Tibial artery (tissue), 4 donors: ENCODE data around the gene MED12L.
"Not testable (repeated sequence)": the region's sequence is repeated elsewhere in the genome, so short reads cannot be mapped to it uniquely, and the experiment has no call there.

Experiments used
- DNase-seq, 2 donors: peaks; one replicate each; pipeline ENCODE4 v3.0.0-alpha.2; 2019
- H3K27ac ChIP-seq, 2 donors: fragments of 200-600 bp; sonication (generic) in 1 of 2; 1 replicate in 1 of 2; 2 replicates in 1 of 2; pipeline ENCODE4 v1.5.1; 2018 to 2019; ENCODE audit warnings: mild to moderate bottlenecking in 1 of 2
- H3K27me3 ChIP-seq, 2 donors: fragments of 200-600 bp; sonication (generic) in 1 of 2; one replicate each; pipeline versions ENCODE4 v1.5.1 to v1.6.0; 2016 to 2019
- H3K36me3 ChIP-seq, 3 donors: fragments of 200-600 bp; sonication (generic) in 2 of 3; one replicate each; pipeline ENCODE4 v1.5.1; 2016 to 2019; ENCODE audit warnings: mild to moderate bottlenecking in 2 of 3
- H3K4me1 ChIP-seq, 4 donors: fragments of 200-600 bp; sonication (generic) in 2 of 4; 1 replicate in 3 of 4; 2 replicates in 1 of 4; pipeline ENCODE4 v1.5.1; 2016 to 2019
- H3K4me3 ChIP-seq, 2 donors: fragments of 200-600 bp; sonication (generic) in 1 of 2; 1 replicate in 1 of 2; 2 replicates in 1 of 2; pipeline ENCODE4 v1.5.1; 2018 to 2019; ENCODE audit warnings: mild to moderate bottlenecking in 2 of 2
- H3K9me3 ChIP-seq, 3 donors: fragments of 200-600 bp; sonication (generic) in 1 of 3; one replicate each; pipeline ENCODE4 v1.5.1; 2016 to 2019
- intact Hi-C: fragments of 100-400 bp; cut with DNase I; formaldehyde crosslinking; loops from one replicate; pipeline ENCODE4 v1.15.0; 2023; ENCODE audit warnings: low total_unique reads
- TF ChIP-seq, protein P1 (sequence below), 2 experiments: fragments of 200-600 bp in 1 of 2; fragments of 450-650 bp in 1 of 2; IDR thresholded peaks; one replicate each; pipeline ENCODE4 v1.5.1; 2017 to 2019; ENCODE audit warnings: antibody characterized with exemption in 2 of 2, mild to moderate bottlenecking in 1 of 2, moderate library complexity in 1 of 2

MED12L gene

DNA sequence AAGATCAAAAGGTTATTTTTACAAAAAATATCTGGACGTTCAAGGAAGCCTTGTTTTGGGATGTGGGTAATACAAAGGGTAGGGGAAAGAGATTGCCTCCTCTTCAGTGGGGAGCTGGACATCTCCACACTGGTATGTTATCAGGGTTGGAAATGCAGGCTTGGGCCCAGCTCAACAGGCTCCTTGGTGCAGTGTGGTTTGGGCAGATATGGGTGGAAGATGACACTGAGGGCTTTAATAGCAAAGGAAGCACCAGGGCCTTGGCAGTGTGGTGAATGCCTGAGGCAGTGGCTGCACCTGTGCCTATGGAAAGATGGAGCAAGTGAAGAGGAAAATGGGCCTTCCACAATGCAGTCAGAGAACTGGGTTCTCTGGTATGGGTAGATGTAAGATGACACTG is 11.2 kb upstream of the MED12L start:
- intact Hi-C loops: loop anchor here (10.0 kb wide), 1 partner anchor 299 kb away; no protein-coding TSS in a partner anchor

DNA sequence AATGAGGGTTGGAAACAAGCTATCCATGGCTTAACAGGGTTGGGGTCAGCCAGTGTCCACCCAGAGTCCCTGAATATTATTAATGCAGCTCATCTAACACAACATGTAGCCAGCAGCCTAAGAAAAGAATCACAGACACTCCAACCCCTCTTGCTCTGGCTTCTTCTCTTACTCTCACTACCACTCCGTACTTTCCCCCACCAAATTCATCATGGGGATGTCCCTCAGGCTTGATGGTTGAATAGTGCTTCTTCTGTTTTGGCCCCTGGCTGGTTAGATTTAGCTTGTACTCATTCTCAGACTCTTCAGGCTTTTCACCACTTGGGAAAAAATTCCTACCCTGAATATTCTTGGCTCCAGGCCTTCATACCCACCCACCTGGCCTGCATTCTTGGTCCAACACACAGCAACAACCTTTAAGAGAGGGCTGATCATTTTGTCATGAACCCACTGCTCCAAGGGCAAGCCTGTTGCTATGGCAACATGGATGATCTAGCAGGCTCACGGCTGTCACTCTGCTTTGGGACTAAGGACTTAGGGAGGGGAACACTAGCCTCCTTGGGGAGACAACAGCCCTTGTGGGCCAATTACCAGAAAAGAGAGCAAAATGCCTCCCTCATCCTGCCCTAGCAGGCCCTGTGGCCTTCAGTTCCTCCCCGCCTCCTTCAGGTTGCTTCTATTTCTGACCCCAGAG is 9.4 kb upstream of the MED12L start:
- no peak overlapping the region for H3K4me3 ChIP-seq
- H3K9me3 ChIP-seq: no peaks in the 10 kb centered on the region
- H3K27ac ChIP-seq: no peak overlapping the region
- no peaks in the 10 kb centered on the region for H3K36me3 ChIP-seq
- TF ChIP-seq, protein P1, sequence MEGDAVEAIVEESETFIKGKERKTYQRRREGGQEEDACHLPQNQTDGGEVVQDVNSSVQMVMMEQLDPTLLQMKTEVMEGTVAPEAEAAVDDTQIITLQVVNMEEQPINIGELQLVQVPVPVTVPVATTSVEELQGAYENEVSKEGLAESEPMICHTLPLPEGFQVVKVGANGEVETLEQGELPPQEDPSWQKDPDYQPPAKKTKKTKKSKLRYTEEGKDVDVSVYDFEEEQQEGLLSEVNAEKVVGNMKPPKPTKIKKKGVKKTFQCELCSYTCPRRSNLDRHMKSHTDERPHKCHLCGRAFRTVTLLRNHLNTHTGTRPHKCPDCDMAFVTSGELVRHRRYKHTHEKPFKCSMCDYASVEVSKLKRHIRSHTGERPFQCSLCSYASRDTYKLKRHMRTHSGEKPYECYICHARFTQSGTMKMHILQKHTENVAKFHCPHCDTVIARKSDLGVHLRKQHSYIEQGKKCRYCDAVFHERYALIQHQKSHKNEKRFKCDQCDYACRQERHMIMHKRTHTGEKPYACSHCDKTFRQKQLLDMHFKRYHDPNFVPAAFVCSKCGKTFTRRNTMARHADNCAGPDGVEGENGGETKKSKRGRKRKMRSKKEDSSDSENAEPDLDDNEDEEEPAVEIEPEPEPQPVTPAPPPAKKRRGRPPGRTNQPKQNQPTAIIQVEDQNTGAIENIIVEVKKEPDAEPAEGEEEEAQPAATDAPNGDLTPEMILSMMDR (IDR thresholded peaks at IDR 0.05): no peak
- H3K4me1 ChIP-seq: no peaks in the 10 kb centered on the region
- peaks cover 0 to 10% of the 10 kb centered on the region in 2 donors for H3K27me3 ChIP-seq
- DNase-seq: no peak
- intact Hi-C loops: loop anchor here (10.0 kb wide), 1 partner anchor 301 kb away; no protein-coding TSS in a partner anchor

More for the DNA sequence above, 11.2 kb upstream of the MED12L start:
- peaks cover 0 to 10% of the 10 kb centered on the region in 2 donors for H3K27me3 ChIP-seq
- H3K4me3 ChIP-seq: no peak overlapping the region
- no peak for DNase-seq
- H3K9me3 ChIP-seq: no peaks in the 10 kb centered on the region
- TF ChIP-seq, protein P1 (IDR thresholded peaks at IDR 0.05): no peak
- no peaks in the 10 kb centered on the region for H3K36me3 ChIP-seq
- H3K4me1 ChIP-seq: no peaks in the 10 kb centered on the region
- H3K27ac ChIP-seq: no peak overlapping the region

GRCh38 chr3:151076626-151077025 is 8.8 kb upstream of the MED12L start:
- Histone ChIP-seq H3K4me1 (no peaks in the 10 kb centered on the region), H3K27ac (no peak overlapping the region), H3K9me3 (no peaks in the 10 kb centered on the region), H3K36me3 (no peaks in the 10 kb centered on the region), H3K27me3 (peaks cover 0 to 13% of the 10 kb centered on the region in 2 donors), H3K4me3 (no peak overlapping the region)
- TF ChIP-seq, protein P1 (IDR thresholded peaks at IDR 0.05): no peak
- no peak for DNase-seq
- intact Hi-C loops: loop anchor here (10.0 kb wide), 1 partner anchor 302 kb away; no protein-coding TSS in a partner anchor

- H3K9me3 ChIP-seq, DNase-seq, H3K27ac ChIP-seq, intact Hi-C loops, H3K36me3 ChIP-seq, H3K4me3 ChIP-seq: not testable (repeated sequence)
- H3K27me3 ChIP-seq: peaks cover 0 to 21% of the 10 kb centered on the region in 2 donors
- H3K4me1 ChIP-seq: peaks cover 0 to 12% (median 9%) of the 10 kb centered on the region in 4 donors
These were observed 4.4 kb upstream of the MED12L start for GRCh38 chr3:151081082-151081481.

- no peak for DNase-seq
- Histone ChIP-seq H3K4me1 (peaks cover 0 to 23% (median 16%) of the 10 kb centered on the region in 4 donors), H3K9me3 (no peaks in the 10 kb centered on the region), H3K4me3 (no peak overlapping the region), H3K27ac (no peak overlapping the region), H3K36me3 (no peaks in the 10 kb centered on the region), H3K27me3 (peaks cover 0 to 11% of the 10 kb centered on the region in 2 donors)
- TF ChIP-seq, protein P1 (IDR thresholded peaks at IDR 0.05): no peak
- intact Hi-C loops: no loop called here
These were observed 2.3 kb upstream of the MED12L start for GRCh38 chr3:151082880-151083838.

- peak overlapping the region; percentile 61 to 81 for H3K4me3 ChIP-seq
- intact Hi-C loops: no loop called here
- TF ChIP-seq, protein P1 (IDR thresholded peaks at IDR 0.05): no peak
- no peak for DNase-seq
- H3K9me3 ChIP-seq: no peaks in the 10 kb centered on the region
- H3K4me1 ChIP-seq: peaks cover 0 to 23% (median 16%) of the 10 kb centered on the region in 4 donors
- no peak overlapping the region for H3K27ac ChIP-seq
- no peaks in the 10 kb centered on the region for H3K36me3 ChIP-seq
- peaks cover 0 to 11% of the 10 kb centered on the region in 2 donors for H3K27me3 ChIP-seq
These were observed 604 bp upstream of the MED12L start for GRCh38 chr3:151084893-151085226.
